Endothelial cell of umbilical vein (primary cell): ENCODE data around the gene GAB2. TPM values are rescaled to one million over a fixed set of nuclear protein-coding genes. Genes with fewer than 3 reads are reported as not detected.

Experiments
- BruUV-seq: library from RNA; stranded (reverse); fragments of 400-500 nt; replicated peaks from 2 replicates; lab custom pipeline; 2021; lab: Mats Ljungman, UMichigan
- CTCF ChIA-PET: fragments of 300-600, 350-600 bp; sonication (Branson Sonifier 250); formaldehyde crosslinking; loops from one replicate; lab custom pipeline; 2021; ENCODE audit warnings: antibody characterized with exemption, inconsistent platforms; lab: Charles Lee
- POLR2A ChIA-PET: fragments of 300-600, 350-600 bp; sonication (Branson Sonifier 250); formaldehyde crosslinking; loops from one replicate; lab custom pipeline; 2021; ENCODE audit warnings: antibody characterized with exemption, inconsistent platforms; lab: Charles Lee
- DNase-seq: peaks from one replicate; pipeline ENCODE4 v3.0.0-alpha.2; 2011; ENCODE audit warnings: low read depth, low spot score
- FAIRE-seq: peaks from 2 replicates; lab custom pipeline; 2011; peaks lifted over from hg19 to GRCh38; lab: Jason Lieb, UNC
- H2AFZ ChIP-seq: 2 replicates; pipeline ENCODE4 v1.6.0; 2012; ENCODE audit warnings: low read depth, low read length, control low read depth, inconsistent platforms
- H3K27ac ChIP-seq: 2 replicates; pipeline ENCODE4 v1.5.1; 2011; ENCODE audit warnings: low read depth, mild to moderate bottlenecking, control low read depth, low read length, moderate library complexity; ENCODE audit not compliant: insufficient read depth
- H3K27me3 ChIP-seq, 2 experiments: 2 replicates each; pipeline versions ENCODE4 v1.6.0 to v1.6.1; 2011; ENCODE audit warnings: low read length in 2 of 2, mixed read lengths in 1 of 2; ENCODE audit not compliant: control insufficient read depth in 2 of 2, insufficient read depth in 2 of 2
- H3K36me3 ChIP-seq, 2 experiments: 2 replicates in 1 of 2; 3 replicates in 1 of 2; pipeline ENCODE4 v1.5.1; 2011; ENCODE audit warnings: low read length in 2 of 2, mild to moderate bottlenecking in 1 of 2, moderate library complexity in 1 of 2; ENCODE audit not compliant: control insufficient read depth in 2 of 2, insufficient read depth in 2 of 2; ENCODE audit errors: extremely low read depth in 1 of 2
- H3K4me1 ChIP-seq: 3 replicates; pipeline ENCODE4 v1.5.1; 2011; ENCODE audit warnings: mild to moderate bottlenecking, low read length; ENCODE audit not compliant: control insufficient read depth, insufficient read depth; ENCODE audit errors: extremely low read depth
- H3K4me2 ChIP-seq: 2 replicates; pipeline ENCODE4 v1.6.1; 2011; ENCODE audit warnings: low read length, control low read depth, mixed read lengths; ENCODE audit not compliant: insufficient read depth
- H3K4me3 ChIP-seq, 3 experiments: fragments of 200-600 bp in 1 of 3; sonication (generic), shearing (Covaris generic) in 1 of 3; replicated peaks in 1 of 3; 2 replicates each; pipeline ENCODE4 v1.5.1; 2011 to 2016; ENCODE audit warnings: control low read depth in 3 of 3, low read length in 3 of 3, mild to moderate bottlenecking in 2 of 3, inconsistent platforms in 1 of 3, low read depth in 1 of 3, moderate library complexity in 1 of 3; ENCODE audit not compliant: insufficient read depth in 1 of 3
- H3K79me2 ChIP-seq: 2 replicates; pipeline ENCODE4 v1.6.0; 2012; ENCODE audit warnings: low read length, inconsistent platforms; ENCODE audit not compliant: control insufficient read depth, insufficient read depth
- H3K9ac ChIP-seq: replicated peaks from 2 replicates; pipeline ENCODE3; 2011; ENCODE audit warnings: low read length, control low read depth; ENCODE audit not compliant: insufficient read depth; ENCODE audit errors: extremely low read depth
- H3K9me1 ChIP-seq: replicated peaks from 3 replicates; pipeline ENCODE4 v1.6.0; 2011; ENCODE audit warnings: mild to moderate bottlenecking, low read length; ENCODE audit not compliant: control insufficient read depth, insufficient read depth; ENCODE audit errors: extremely low read depth
- H3K9me3 ChIP-seq: replicated peaks from 2 replicates; pipeline ENCODE4 v1.5.1; 2012; ENCODE audit warnings: low read length, inconsistent platforms; ENCODE audit not compliant: control insufficient read depth, insufficient read depth
- H4K20me1 ChIP-seq: replicated peaks from 2 replicates; pipeline ENCODE3; 2011; ENCODE audit warnings: mild to moderate bottlenecking, low read length; ENCODE audit not compliant: control insufficient read depth, insufficient read depth; ENCODE audit errors: extremely low read depth
- EZH2 ChIP-seq: IDR thresholded peaks from 2 replicates; pipeline ENCODE4 v1.6.1; 2012; ENCODE audit warnings: borderline replicate concordance, low read depth, mild to moderate bottlenecking, moderate library complexity, low read length, inconsistent platforms; ENCODE audit not compliant: severe bottlenecking
- FOS ChIP-seq: IDR thresholded peaks from 2 replicates; pipeline ENCODE4 v1.6.1; 2011; ENCODE audit warnings: mild to moderate bottlenecking, low read length, moderate library complexity, borderline replicate concordance; ENCODE audit not compliant: insufficient read depth
- GATA2 ChIP-seq: IDR thresholded peaks from 2 replicates; pipeline ENCODE4 v1.7.0; 2011; ENCODE audit warnings: low read depth, mild to moderate bottlenecking, moderate library complexity, mixed read lengths, low read length; ENCODE audit not compliant: insufficient read length, insufficient read depth
- JUN ChIP-seq: IDR thresholded peaks from 2 replicates; pipeline ENCODE4 v1.6.1; 2011; ENCODE audit warnings: borderline replicate concordance, low read depth; ENCODE audit not compliant: insufficient read length, insufficient read depth
- MYC ChIP-seq: IDR thresholded peaks from one replicate; pipeline ENCODE4 v1.6.1; 2011; ENCODE audit warnings: mild to moderate bottlenecking, low read depth, low read length
- POLR2A ChIP-seq: IDR thresholded peaks from 2 replicates; pipeline ENCODE4 v1.6.1; 2012; ENCODE audit warnings: low read depth, mild to moderate bottlenecking, control low read depth, low read length
- POLR2AphosphoS5 ChIP-seq: IDR thresholded peaks from 2 replicates; pipeline ENCODE4 v1.6.1; 2012; ENCODE audit warnings: low read depth, mild to moderate bottlenecking, control low read depth, low read length, moderate library complexity; ENCODE audit not compliant: insufficient read depth
- dilution Hi-C: fragments of 300-500 bp; cut with MboI; formaldehyde crosslinking; loops from one replicate; pipeline ENCODE4 v1.15.0; 2019; ENCODE audit warnings: low sequenced_read_pairs; ENCODE audit not compliant: extremely low pct_ligation_motif_present
- intact Hi-C: fragments of 100-400 bp; cut with micrococcal nuclease; formaldehyde crosslinking; loops from one replicate; pipeline ENCODE4 v1.10.0; 2022
- polyA plus RNA-seq, 4 experiments: library from polyadenylated mRNA; depleted of rRNA in 3 of 4; stranded (reverse) in 3 of 4; unstranded in 1 of 4; fragments of >200 nt; gene quantifications; 2 replicates each; pipeline versions ENCODE4 v1.2.1 to v1.2.3, GENCODE V29; 2011 to 2012; ENCODE audit warnings: missing spikeins in 1 of 4
- total RNA-seq: library from RNA; stranded (reverse); gene quantifications from 2 replicates; pipeline ENCODE4 v1.2.3, GENCODE V29; 2021
- TF ChIP-seq, protein P1 (sequence below): IDR thresholded peaks from 2 replicates; pipeline ENCODE4 v1.6.1; 2011; ENCODE audit not compliant: insufficient read depth, insufficient read length
- TF ChIP-seq, protein P2 (sequence below), 2 donors: IDR thresholded peaks; 1 replicate in 1 of 2; 2 replicates in 1 of 2; pipeline ENCODE4 v1.5.1; 2011; ENCODE audit warnings: low read length in 2 of 2, mild to moderate bottlenecking in 2 of 2, moderate library complexity in 2 of 2, control low read depth in 1 of 2, inconsistent platforms in 1 of 2, low read depth in 1 of 2; ENCODE audit not compliant: insufficient read depth in 1 of 2; ENCODE audit errors: extremely low read depth in 1 of 2

Gene GAB2
- total and polyA plus RNA-seq, 2 donors (not counting 3 experiments of a cell fraction or from before 2014, with no cell fraction given) = 19.6 to 39.6 TPM

DNA sequence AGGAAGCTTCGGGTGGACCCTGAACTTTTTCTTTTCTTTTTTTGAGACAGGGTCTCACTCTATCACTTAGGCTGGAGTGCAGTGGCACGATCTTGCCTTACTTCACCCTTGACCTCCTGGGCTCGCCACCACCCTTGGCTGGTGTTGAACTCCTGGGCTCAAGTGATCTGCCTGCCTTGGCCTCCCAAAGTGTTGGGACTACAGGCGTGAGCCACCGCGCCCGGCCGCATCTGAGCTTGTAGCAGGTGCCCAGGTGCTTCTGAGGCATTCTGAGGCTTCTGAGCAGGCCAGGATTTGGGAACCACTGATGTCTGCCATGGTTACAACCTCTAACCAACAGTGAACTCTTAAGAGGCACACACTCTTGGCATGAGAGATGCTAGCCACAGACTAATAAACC, 223.8 kb downstream of the GAB2 start:
- BruUV-seq = no TSS peak
- ChIA-PET POLR2A (no interaction called here), CTCF (interaction anchor here (0.6 to 1.5 kb wide), 2 partner anchors 17 to 371 kb away, joined by 4 to 5 read pairs; no protein-coding TSS in a partner anchor)
- H3K36me3 ChIP-seq = peaks cover 0 to 9% of the 10 kb centered on the region in 2 experiments
- no peaks in the 10 kb centered on the region for H3K9me1 ChIP-seq
- intact Hi-C loops (no loop called here), dilution Hi-C loops (no loop called here)
- no peaks in the 10 kb centered on the region for H3K9me3 ChIP-seq
- H3K27me3 ChIP-seq = no peaks in the 10 kb centered on the region
- H3K79me2 ChIP-seq = peaks cover 17% of the 10 kb centered on the region
- DNase-seq (no peak), FAIRE-seq (no peak)
- H3K9ac ChIP-seq = no peak overlapping the region
- peaks cover 21% of the 10 kb centered on the region for H3K4me1 ChIP-seq
- H3K27ac ChIP-seq = no peak overlapping the region
- TF ChIP-seq, protein P1, sequence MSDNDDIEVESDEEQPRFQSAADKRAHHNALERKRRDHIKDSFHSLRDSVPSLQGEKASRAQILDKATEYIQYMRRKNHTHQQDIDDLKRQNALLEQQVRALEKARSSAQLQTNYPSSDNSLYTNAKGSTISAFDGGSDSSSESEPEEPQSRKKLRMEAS = no peak
- TF ChIP-seq POLR2A (no peak), FOS (no peak), EZH2 (no peak), GATA2 (no peak), POLR2AphosphoS5 (no peak), JUN (no peak), MYC (no peak)
- TF ChIP-seq, protein P2, sequence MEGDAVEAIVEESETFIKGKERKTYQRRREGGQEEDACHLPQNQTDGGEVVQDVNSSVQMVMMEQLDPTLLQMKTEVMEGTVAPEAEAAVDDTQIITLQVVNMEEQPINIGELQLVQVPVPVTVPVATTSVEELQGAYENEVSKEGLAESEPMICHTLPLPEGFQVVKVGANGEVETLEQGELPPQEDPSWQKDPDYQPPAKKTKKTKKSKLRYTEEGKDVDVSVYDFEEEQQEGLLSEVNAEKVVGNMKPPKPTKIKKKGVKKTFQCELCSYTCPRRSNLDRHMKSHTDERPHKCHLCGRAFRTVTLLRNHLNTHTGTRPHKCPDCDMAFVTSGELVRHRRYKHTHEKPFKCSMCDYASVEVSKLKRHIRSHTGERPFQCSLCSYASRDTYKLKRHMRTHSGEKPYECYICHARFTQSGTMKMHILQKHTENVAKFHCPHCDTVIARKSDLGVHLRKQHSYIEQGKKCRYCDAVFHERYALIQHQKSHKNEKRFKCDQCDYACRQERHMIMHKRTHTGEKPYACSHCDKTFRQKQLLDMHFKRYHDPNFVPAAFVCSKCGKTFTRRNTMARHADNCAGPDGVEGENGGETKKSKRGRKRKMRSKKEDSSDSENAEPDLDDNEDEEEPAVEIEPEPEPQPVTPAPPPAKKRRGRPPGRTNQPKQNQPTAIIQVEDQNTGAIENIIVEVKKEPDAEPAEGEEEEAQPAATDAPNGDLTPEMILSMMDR (IDR thresholded peaks at IDR 0.05; ENCODE audit: extremely low read depth in 1 of 2, insufficient read depth in 1 of 2, low read depth in 1 of 2, low read length in 2 of 2) = no peak
- H4K20me1 ChIP-seq = no peaks in the 10 kb centered on the region
- H3K4me2 ChIP-seq = no peak overlapping the region
- H3K4me3 ChIP-seq = no peak overlapping the region
- H2AFZ ChIP-seq = no peak overlapping the region
